BLaER1 treated with 17β-estradiol and CSF1 and Interleukin-3, amounts not matched to agents 10 nM and 100 nM (cell line): ENCODE measurements around the gene SMIM36.
"Not testable (repeated sequence)": the region's sequence is repeated elsewhere in the genome, so short reads cannot be mapped to it uniquely, and the experiment has no call there.

Source experiments
- H3K27ac ChIP-seq, 11 experiments: shearing (Covaris generic); formaldehyde crosslinking; 2 replicates each; pipeline ENCODE4 v1.8.1; 2022
- H3K27me3 ChIP-seq, 11 experiments: shearing (Covaris generic); formaldehyde crosslinking; 2 replicates each; pipeline ENCODE4 v1.8.1; 2022
- H3K36me3 ChIP-seq, 11 experiments: shearing (Covaris generic); formaldehyde crosslinking; 2 replicates each; pipeline ENCODE4 v1.8.1; 2022
- H3K4me1 ChIP-seq, 10 experiments: shearing (Covaris generic); formaldehyde crosslinking; 2 replicates each; pipeline ENCODE4 v1.8.1; 2022
- H3K4me2 ChIP-seq, 11 experiments: shearing (Covaris generic); formaldehyde crosslinking; 2 replicates each; pipeline ENCODE4 v1.8.1; 2022
- H3K4me3 ChIP-seq, 10 experiments: shearing (Covaris generic); formaldehyde crosslinking; 2 replicates each; pipeline ENCODE4 v1.8.1; 2022
- H3K9ac ChIP-seq, 11 experiments: shearing (Covaris generic); formaldehyde crosslinking; 2 replicates each; pipeline ENCODE4 v1.8.1; 2022
- H3K9me3 ChIP-seq, 11 experiments: shearing (Covaris generic); formaldehyde crosslinking; replicated peaks in 1 of 11; 2 replicates each; pipeline ENCODE4 v1.8.1; 2022
- H4K20me1 ChIP-seq, 11 experiments: shearing (Covaris generic); formaldehyde crosslinking; 2 replicates each; pipeline ENCODE4 v1.8.1; 2022
- Cebpa-rat ChIP-seq, 11 experiments: shearing (Covaris generic); IDR thresholded peaks; 2 replicates each; pipeline ENCODE4 v1.8.1; 2022

SMIM36 gene

GRCh38 chr17:55433629-55434422, 77.4 kb downstream of the SMIM36 start:
- Histone ChIP-seq H3K4me3 (no peak overlapping the region), H4K20me1 (no peaks in the 10 kb centered on the region), H3K27me3 (no peaks in the 10 kb centered on the region), H3K4me2 (peak overlapping the region in 3 of 11 experiments; percentile 57 to 81 (median 76); a peak in 6 of 22 replicates), H3K9me3 (no peaks in the 10 kb centered on the region), H3K9ac (no peak overlapping the region), H3K4me1 (peaks cover 19 to 75% (median 26%) of the 10 kb centered on the region in 10 experiments), H3K27ac (no peak overlapping the region), H3K36me3 (no peaks in the 10 kb centered on the region)
- no peak for TF ChIP-seq Cebpa-rat (IDR thresholded peaks at IDR 0.05)

- H3K27me3 ChIP-seq: no peaks in the 10 kb centered on the region
- no peak for TF ChIP-seq Cebpa-rat (IDR thresholded peaks at IDR 0.05)
- H3K9ac ChIP-seq: no peak overlapping the region
- H3K27ac ChIP-seq: no peak overlapping the region
- H3K36me3 ChIP-seq: no peaks in the 10 kb centered on the region
- H3K4me2 ChIP-seq: peak overlapping the region in 2 of 11 experiments; percentile 76 to 81; a peak in 3 of 22 replicates
- H3K4me1 ChIP-seq: peaks cover 19 to 75% (median 26%) of the 10 kb centered on the region in 10 experiments
- no peaks in the 10 kb centered on the region for H4K20me1 ChIP-seq
- H3K4me3 ChIP-seq: no peak overlapping the region
- no peaks in the 10 kb centered on the region for H3K9me3 ChIP-seq
These were observed 78.1 kb downstream of the SMIM36 start for GRCh38 chr17:55433029-55433628.

DNA sequence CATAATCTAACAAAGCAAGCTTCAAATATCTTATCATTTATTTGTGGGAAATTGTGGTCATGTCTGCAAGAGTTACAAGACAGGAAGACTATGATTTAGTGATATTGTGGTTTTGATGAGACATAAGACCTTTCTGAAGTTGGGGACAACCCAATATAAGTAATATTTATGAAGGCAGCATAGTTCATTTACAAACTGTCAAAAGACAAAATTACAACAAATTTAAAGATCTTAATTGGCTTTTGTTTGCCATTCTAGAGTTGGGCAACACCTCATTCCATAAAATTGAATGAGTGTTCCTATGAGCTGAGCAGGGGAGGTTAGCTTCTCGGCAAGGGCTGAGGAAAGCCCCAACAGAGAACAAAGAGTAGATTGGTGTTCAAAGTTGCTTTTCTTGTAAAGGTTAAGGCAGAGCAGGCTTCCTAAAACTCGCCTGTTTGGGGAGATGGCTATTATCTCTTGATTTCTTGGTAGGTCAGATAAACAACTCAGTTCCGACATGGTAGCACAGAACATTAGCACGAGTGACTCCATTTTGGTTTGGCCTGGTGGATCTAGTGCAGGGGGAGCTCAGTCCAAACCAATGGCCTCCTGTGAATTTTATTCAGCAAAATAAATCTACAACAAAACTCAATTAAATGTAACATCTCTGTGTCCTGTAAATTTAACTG, 78.8 kb downstream of the SMIM36 start:
- no peak overlapping the region for H3K9ac ChIP-seq
- no peak overlapping the region for H3K4me3 ChIP-seq
- no peaks in the 10 kb centered on the region for H4K20me1 ChIP-seq
- H3K27me3 ChIP-seq: no peaks in the 10 kb centered on the region
- no peak overlapping the region for H3K27ac ChIP-seq
- H3K4me1 ChIP-seq: peaks cover 15 to 71% (median 21%) of the 10 kb centered on the region in 10 experiments
- TF ChIP-seq Cebpa-rat (IDR thresholded peaks at IDR 0.05): no peak
- no peaks in the 10 kb centered on the region for H3K9me3 ChIP-seq
- H3K4me2 ChIP-seq: peak overlapping the region in 4 of 11 experiments; percentile 16 to 49 (median 40); a peak in 6 of 22 replicates
- H3K36me3 ChIP-seq: no peaks in the 10 kb centered on the region

GRCh38 chr17:55431914-55432313, 79.3 kb downstream of the SMIM36 start:
- H3K9me3 ChIP-seq, H3K27me3 ChIP-seq, H3K4me3 ChIP-seq, H3K27ac ChIP-seq, H4K20me1 ChIP-seq, H3K9ac ChIP-seq, H3K36me3 ChIP-seq: not testable (repeated sequence)
- Histone ChIP-seq H3K4me2 (peak overlapping the region in 3 of 11 experiments; percentile 30 to 49 (median 49); a peak in 5 of 22 replicates), H3K4me1 (peaks cover 9 to 68% (median 15%) of the 10 kb centered on the region in 10 experiments)

DNA sequence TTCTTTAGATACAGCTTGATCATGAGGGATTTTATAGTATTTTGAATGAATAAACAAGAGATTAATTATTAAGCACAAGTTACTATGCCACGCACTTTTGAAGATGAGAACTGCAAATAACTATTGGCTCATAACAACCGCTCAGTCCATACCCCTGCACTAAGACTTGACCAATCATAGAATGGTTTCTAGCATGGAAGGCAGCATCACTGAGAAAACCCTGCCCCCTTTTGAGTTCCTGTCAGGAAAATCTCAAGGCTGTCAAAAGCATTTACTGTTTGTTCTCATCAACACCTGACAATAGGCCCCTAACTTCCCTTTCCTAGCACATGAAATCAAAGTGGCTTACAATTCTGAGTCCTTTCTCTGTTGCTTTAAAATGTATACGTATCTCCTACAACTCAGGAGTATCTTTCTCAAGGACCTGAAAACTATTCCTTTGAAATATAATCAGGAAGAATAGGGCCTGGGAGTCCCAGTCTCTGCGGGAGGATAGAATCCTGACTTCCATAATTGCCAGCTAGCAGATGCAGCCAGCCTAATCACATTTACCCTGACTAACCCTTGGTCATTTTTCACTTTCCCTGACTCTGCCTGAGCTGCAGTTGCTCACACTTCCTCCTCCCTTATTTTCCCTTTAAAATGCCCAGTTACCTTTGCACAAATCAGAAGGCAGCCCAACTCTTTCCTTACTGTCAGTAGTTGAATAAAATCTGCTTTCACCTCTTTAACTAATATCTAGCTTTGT, 80.5 kb downstream of the SMIM36 start:
- Histone ChIP-seq H3K4me1 (peaks cover 0 to 58% (median 6%) of the 10 kb centered on the region in 10 experiments; a peak in 8 of 20 replicates), H3K9ac (no peak overlapping the region; a peak in 1 of 22 replicates), H3K9me3 (no peaks in the 10 kb centered on the region), H3K27ac (no peak overlapping the region), H3K27me3 (no peaks in the 10 kb centered on the region), H3K4me2 (peak overlapping the region in 5 of 11 experiments; percentile 13 to 57 (median 27); a peak in 6 of 22 replicates), H4K20me1 (no peaks in the 10 kb centered on the region), H3K36me3 (no peaks in the 10 kb centered on the region), H3K4me3 (no peak overlapping the region)
- TF ChIP-seq Cebpa-rat (IDR thresholded peaks at IDR 0.05): no peak

DNA sequence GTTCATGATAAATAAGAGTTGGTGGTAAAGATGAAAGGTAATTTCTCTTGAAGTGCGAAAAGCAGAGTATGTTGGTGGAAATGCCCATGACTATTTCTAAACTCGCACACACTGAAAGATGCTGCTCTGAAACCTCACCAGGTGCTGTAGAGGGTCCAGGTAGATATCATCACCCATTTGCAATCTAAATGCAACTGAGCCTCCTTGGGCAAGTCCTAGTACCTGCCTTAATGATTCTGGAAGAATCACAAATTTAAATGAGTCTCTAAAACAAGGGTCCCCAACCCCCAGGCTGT, 83.7 kb downstream of the SMIM36 start:
- Histone ChIP-seq H3K27me3 (no peaks in the 10 kb centered on the region), H3K9ac (no peak overlapping the region), H3K36me3 (no peaks in the 10 kb centered on the region), H4K20me1 (no peaks in the 10 kb centered on the region), H3K4me3 (no peak overlapping the region), H3K9me3 (no peaks in the 10 kb centered on the region), H3K4me1 (peaks cover 0 to 36% (median 7%) of the 10 kb centered on the region in 10 experiments; a peak in 11 of 20 replicates), H3K27ac (no peak overlapping the region), H3K4me2 (no peak overlapping the region)
- no peak for TF ChIP-seq Cebpa-rat (IDR thresholded peaks at IDR 0.05)

DNA sequence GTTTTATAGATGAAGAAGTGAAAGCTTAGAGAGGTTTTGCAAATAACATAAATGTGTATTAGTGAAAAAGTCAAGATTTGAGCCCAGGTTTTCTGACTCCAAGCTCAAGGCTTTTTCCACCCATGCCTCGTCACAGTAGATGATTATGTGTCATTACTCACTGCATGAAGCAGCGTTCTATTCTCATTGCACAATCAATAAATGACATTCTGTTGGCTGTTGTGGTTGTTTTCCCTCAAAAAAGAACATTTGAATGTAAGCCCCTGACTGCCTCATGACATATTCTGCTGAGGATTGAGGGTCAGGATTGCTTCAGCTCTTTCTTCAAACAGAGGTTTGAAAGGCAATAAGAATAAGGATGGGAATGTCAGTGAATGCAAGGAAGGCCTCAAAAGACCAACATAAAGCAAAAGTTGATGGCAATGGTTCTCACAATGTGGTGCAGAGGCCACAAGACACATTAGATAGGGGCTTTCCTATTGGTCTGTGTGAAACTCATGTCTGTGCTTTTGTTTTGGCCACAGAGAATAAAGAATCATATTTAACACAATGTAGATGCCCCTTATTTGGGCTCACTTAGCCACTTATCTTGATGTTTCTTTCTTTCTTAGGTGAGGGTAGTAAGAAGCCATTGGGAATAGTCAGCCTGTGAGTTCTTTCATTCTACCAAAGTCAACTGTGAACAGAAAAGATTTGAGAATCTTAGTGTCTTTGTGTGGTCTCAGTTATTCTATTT, 84.2 kb downstream of the SMIM36 start:
- H3K9me3 ChIP-seq: no peaks in the 10 kb centered on the region
- H3K4me2 ChIP-seq: no peak overlapping the region; a peak in 1 of 22 replicates
- H4K20me1 ChIP-seq: no peaks in the 10 kb centered on the region
- TF ChIP-seq Cebpa-rat (IDR thresholded peaks at IDR 0.05): no peak
- H3K4me3 ChIP-seq: no peak overlapping the region
- H3K27ac ChIP-seq: no peak overlapping the region
- no peak overlapping the region for H3K9ac ChIP-seq
- no peaks in the 10 kb centered on the region for H3K27me3 ChIP-seq
- no peaks in the 10 kb centered on the region for H3K36me3 ChIP-seq
- H3K4me1 ChIP-seq: peaks cover 0 to 34% (median 10%) of the 10 kb centered on the region in 10 experiments; a peak in 12 of 20 replicates

DNA sequence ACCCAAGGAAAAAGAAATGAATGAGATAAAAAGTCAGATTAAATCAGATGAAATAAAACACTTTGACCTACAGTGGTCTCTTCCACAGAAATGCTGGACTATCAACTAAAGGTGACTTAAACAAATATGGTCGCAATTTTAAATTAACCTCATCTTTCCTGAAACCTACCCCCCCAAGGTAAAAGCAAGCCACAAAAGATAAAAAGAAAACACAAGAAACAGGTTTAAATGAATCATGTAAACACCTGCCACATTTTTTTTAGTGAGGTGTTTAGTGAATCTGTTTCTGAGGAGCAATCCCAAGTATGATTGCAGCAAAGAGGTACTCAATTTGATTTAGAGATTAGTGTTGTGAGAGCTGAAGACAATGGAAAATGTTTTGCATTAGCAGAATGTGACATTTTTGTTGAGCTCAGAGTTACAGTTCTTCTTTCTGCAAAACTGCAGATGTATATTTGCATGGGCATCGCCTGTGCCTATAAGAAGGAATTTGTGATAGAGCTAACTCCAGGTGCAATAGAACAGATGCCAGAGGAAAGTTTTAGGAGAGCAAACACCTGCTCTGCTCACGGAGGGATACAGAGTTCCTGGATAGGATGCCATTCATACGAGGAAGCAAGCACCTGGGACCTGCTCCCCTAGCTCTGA, 86.2 kb downstream of the SMIM36 start:
- Histone ChIP-seq H3K9me3 (no peaks in the 10 kb centered on the region), H3K4me1 (peaks cover 6 to 28% (median 13%) of the 10 kb centered on the region in 10 experiments), H3K27ac (no peak overlapping the region), H3K9ac (no peak overlapping the region), H3K4me3 (no peak overlapping the region), H3K36me3 (no peaks in the 10 kb centered on the region), H3K4me2 (peak overlapping the region in 2 of 11 experiments; percentile 15 to 52; a peak in 3 of 22 replicates), H4K20me1 (no peaks in the 10 kb centered on the region), H3K27me3 (no peaks in the 10 kb centered on the region)
- TF ChIP-seq Cebpa-rat (IDR thresholded peaks at IDR 0.05): no peak
